ENCODE data around the gene SIGLEC9. TPM values are rescaled to one million over a fixed set of nuclear protein-coding genes. Genes with fewer than 3 reads are reported as not detected.

Gene SIGLEC9
- 0.10 TPM in 1 of 2 replicates, not detected in the other for total RNA-seq (2014; rRNA removed; shearing (Covaris generic))

DNA sequence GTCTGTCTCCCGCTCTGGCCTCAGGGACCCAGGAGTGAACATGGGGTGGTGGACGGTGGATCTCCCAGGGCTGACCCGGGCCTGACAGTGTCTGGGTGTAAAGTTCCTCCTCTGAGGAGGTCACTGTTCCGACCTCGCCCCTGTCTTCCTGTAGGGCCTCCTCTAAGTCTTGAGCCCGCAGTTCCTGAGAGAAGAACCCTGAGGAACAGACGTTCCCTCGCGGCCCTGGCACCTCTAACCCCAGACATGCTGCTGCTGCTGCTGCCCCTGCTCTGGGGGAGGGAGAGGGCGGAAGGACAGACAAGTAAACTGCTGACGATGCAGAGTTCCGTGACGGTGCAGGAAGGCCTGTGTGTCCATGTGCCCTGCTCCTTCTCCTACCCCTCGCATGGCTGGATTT, at the start of gene SIGLEC9:
Gene SIGLEC9, plus strand, starts transcription at position 178 of the 400 bp plus-strand sequence. Its CDS starts 69 bp downstream, at position 247.
- no peak for DNase-seq (ENCODE audit: low read depth)

GRCh38 chr19:51075998-51076397, 48.7 kb upstream of the SIGLEC9 start:
- no peak for DNase-seq (ENCODE audit: low read depth)

DNA sequence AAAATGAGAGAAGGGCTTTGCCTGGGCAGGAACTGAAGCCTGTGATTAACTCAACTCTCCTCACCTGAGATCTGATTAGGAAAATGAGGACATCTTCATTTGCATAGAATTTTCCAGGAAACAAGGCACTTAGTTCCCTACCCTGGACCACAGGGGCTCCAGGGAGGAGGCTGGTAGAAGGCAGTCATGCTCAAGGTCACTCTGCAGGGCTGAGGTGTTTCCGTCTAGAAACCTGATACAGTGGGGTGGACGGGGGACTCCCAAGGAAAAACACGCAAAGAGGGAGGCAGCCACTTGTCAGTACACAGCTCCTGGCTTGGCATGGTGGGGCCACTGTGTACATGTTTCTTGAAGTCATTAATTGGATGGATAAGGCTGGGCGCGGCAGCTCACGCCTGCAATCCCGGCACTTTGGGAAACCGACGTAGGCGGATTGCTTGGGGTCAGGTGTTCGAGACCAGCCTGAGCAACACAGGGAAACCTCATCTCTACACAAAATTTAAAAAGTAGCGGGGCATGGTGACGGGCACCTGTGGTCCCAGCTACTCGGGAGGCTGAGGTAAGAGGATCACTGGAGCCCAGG, 48.0 kb upstream of the SIGLEC9 start:
- no peak for DNase-seq (ENCODE audit: low read depth)

DNA sequence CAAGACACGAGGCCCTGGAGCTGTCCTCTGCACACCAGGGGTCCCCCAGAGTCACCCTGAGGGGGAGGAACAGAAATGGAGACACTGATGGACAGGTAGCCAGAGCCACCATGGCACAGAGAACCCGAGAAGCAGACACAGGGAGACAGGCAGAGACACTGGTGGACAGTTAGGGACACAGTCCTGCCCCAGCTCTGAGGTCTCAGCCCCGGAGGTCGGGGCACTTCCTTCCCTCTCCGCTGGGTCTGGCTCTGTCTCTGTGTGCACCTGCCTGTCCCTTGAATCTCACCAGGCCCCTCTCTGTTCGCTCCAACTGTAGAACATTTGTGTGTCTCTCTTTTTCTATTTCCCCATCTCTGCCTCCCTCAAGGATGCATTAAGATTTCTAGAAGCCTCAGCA, 46.6 kb upstream of the SIGLEC9 start:
- DNase-seq (ENCODE audit: low read depth): no peak

GRCh38 chr19:51078731-51079130, 46.0 kb upstream of the SIGLEC9 start:
- no peak for DNase-seq (ENCODE audit: low read depth)

DNA sequence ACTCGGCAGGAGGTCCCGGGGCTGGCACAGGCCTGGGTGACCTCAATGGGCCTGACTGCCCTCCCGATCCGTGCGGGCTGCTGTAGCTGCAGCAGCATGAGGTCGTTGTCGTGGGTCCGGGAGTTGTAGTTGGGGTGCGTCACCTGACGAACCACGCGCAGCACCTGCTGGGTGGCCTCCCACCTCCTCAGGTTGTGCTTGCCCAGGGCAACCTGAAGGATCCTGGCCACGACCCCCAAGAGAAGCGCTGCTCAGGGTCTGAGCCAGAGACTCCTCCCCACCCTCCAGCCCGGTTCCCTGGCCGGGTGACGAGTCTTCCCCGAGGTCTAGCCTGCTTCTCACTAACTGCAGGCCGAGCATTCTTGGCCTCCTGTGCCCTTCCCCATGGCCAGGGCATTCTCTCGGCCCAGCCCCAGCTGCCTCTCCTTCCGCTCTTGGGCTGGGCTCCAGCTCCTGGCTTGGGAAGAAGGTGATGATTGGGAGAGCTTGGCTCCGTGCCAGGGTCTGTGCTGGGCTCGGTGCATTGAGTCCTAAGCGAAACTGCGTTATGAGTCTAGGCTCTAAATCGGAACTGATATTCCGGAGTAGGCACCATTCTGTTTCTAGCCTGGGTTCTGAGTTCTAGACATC, 45.1 kb upstream of the SIGLEC9 start:
- no peak for DNase-seq (ENCODE audit: low read depth)

GRCh38 chr19:51081476-51081875, 43.2 kb upstream of the SIGLEC9 start:
- no peak for DNase-seq (ENCODE audit: low read depth)

GRCh38 chr19:51082611-51083010, 42.1 kb upstream of the SIGLEC9 start, which contains the start of gene KLK14:
TSS of gene KLK14 (minus strand) at chr19:51082887. CDS start at chr19:51082614, 273 bp downstream.
- DNase-seq (ENCODE audit: low read depth): no peak

- DNase-seq (ENCODE audit: low read depth): no peak
Measured at GRCh38 chr19:51083181-51083580, 41.5 kb upstream of the SIGLEC9 start.

DNA sequence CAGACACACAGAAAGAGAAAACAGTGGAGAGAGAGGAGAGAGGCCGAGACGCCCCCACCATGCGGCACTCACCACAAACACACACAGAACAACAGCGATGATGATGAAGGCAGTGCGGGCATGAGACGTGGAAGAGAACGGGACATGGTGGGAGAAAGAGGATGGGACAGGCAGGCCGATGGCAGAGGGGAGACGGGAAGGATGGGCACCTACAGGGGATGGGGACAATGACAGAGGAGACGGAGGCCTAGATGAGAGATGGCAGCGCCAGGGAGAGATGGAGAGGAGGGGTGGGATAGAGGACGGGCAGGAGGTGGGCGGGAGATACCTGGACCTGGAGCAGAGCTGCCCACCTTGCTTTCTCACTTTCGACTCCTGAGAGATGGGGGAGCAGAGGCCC, 40.9 kb upstream of the SIGLEC9 start:
- DNase-seq (ENCODE audit: low read depth): no peak

DNA sequence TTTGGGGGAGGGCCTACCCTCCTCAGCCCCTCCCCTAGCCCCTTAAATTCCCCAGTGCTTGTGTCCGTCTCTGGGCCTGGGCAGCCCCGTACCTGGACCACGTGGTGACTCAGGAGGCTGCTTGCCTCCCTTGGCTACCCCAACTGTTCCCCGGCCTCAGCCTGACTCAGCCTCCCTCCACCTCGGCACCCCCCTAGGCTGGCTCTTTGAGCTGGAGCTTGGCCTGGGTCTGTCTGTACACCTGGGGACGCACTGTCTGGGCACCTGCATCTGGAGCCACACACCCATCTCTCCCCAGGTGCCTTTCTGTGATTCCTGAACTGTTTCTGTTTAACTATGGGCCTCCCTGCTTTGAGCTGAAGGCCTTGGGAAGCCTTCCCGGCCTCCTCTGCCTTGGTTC, 40.2 kb upstream of the SIGLEC9 start:
- DNase-seq (ENCODE audit: low read depth): no peak

DNA sequence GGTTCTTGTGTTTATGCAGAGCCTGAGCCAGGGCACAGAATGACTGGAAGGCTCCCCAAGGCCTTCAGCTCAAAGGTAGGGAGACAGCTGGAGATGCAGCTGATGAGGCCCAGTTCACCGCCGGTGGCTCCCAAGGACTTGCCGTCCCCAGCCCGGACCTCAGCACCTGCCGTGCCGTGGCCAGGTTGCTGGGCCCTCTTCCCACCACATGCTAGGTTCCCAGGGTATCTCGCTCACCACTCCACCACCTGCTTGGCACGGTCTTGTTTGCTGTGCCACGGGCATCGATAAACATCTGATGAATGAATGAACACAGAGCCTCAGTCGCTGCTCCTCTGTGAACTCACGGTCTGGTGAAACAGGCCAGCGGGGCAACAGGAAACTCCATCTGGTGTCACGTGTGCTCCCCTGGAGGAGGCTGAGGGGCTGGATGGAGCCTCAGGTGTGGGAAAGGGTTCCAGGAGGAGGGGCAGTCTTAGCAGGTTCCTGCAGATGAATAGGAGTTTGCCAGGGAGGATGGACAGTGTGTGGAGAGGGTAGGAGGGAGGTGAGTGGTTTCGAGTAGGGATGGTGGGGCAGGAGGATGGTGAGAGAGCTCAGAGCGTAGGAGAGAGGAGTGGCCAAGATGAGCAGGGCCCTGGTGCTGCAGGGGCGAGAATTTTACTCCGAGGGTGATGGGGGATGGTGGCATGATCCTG, 38.4 kb upstream of the SIGLEC9 start:
- no peak for DNase-seq (ENCODE audit: low read depth)

DNA sequence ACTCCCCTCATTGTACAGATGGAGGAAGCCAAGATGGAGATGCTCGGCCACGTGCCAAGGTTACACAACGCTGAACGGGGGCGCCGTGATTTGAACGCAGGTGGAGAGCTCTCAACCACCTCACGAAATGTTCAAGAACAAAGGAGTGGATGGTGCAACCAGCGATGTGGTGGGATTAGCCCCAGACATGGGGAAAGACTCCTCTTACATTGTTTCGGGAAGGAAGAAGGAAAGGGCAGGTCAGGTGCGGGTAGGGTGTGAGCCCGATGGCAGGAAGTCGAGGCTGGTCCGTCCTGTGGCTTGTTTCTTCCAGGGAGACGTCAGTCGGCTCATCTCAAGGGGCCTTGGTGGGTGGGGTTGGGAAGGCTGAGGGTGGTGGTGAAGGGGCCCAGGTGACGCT, 34.9 kb upstream of the SIGLEC9 start:
- no peak for DNase-seq (ENCODE audit: low read depth)

- DNase-seq (ENCODE audit: low read depth): no peak
Measured at GRCh38 chr19:51090471-51090870, 34.2 kb upstream of the SIGLEC9 start.

GRCh38 chr19:51091126-51091525, 33.6 kb upstream of the SIGLEC9 start:
- no peak for DNase-seq (ENCODE audit: low read depth)

DNA sequence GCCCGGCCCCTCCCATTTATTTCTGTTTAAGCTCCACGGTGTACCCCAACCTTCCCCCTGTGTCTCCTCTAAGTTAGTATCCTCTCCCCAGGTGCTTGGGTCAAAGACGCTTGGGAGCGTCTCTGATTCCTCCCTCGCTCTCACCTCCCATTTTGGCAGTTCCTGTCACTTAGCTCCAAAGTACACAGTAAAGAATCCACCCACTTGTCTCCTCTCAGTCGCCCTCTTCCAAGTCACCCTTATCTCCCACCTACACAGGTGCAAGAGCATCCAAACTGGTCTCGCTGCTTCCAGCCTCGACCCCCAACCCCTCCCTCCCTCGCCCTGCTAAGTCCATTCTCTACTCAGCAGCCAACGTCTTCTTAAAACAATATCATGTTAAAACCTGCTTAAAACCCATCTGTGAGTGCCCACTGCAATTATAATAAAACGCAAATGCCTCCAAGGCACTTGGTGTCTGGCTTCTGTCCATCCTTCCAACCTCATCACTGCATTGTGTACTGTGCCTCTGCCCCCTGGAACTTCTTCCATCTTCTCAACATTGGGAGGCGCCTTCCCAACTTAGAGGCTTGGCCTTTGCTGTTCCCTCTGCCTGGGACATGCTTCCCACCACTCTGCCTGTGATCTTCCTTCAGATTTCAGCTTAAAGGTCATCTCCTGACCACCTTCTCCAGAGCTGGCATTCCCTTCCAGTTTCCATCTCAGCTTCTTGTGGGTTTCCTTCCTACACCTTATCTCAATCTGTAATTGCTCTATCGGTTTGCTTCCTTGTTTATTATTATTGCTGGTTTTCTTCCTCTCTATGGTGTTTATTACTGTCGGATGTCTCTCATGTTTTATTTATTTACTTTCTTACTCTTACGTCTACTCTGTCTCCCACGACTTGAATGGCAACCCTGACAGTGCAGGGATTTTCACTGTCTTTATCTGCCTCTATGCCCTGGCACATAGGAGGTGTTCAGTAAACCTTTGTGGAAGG, 32.5 kb upstream of the SIGLEC9 start:
- no peak for DNase-seq (ENCODE audit: low read depth)

DNA sequence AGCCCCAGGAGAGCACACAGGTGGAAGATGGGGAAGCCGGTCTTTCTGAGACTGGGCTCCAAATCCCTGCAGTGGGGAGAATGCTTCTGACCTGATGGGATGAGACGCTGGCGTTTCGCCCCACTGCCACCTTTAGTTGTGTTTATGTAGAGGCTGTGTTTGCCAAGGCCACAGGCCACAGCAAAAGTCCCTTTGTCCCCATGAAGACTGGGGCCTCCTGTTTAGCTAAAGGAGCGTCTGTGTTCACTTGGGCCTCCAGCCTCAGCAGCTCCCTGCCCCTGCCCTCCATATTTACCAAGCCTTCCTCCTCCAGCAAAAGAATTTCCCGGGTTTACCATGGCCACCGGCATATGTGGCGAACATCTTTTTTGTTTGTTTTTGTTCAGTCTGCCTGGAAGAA, 31.6 kb upstream of the SIGLEC9 start:
- DNase-seq (ENCODE audit: low read depth): no peak

DNA sequence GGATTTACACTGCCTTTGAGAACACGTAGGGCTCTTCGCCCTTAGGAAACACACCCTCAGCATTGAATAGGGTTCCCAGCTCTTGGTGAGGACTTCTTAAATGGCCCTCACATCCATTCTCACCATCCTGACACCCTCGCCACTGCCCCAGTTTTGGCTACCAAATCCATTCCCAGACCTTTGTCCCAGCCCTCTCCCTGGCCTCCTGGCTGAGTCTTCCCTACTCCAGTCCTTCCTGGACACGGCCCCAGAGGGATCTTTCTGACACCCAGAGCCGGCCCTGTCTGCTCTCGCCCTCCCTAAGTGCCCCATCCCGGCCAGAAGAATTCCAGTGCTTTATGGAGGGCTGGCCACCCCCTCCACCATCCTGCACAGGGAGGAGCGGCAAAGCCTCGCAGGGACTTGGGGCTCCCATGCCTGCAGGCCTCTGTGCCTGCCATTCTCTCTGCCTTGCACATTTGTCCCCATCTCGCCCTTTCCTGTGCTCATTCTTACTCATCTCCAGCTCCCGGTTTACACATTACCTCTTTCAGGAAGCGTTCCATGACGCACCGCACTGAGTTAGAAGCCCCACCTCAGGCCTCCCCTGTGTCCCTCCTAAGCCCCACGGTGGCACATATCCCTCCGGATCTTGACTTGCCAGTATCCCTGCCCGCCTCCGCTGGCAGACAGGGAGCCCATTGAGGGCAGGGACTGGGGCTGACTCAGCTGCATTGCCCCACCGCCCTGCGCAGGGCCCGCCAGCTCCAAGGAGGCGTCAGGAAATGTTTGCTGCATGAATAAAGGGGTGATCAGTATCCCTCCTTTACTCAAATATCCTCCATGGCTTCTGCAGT, 31.0 kb upstream of the SIGLEC9 start:
- DNase-seq (ENCODE audit: low read depth): no peak

- no peak for DNase-seq (ENCODE audit: low read depth)
Measured at GRCh38 chr19:51094696-51095279, 29.9 kb upstream of the SIGLEC9 start.

- no peak for DNase-seq (ENCODE audit: low read depth)
Measured at GRCh38 chr19:51096473-51097165, 28.1 kb upstream of the SIGLEC9 start.

Measured in RPMI7951 (cell line).